ENCODE measurements around the gene NR6A1. TPM values are rescaled to one million over a fixed set of nuclear protein-coding genes. Genes with fewer than 3 reads are reported as not detected.
"Not testable (repeated sequence)": the region's sequence is repeated elsewhere in the genome, so short reads cannot be mapped to it uniquely, and the experiment has no call there.

The NR6A1 gene
- total RNA-seq, 2 donors from 2014 or later, result 0.71 to 4.6 TPM

DNA sequence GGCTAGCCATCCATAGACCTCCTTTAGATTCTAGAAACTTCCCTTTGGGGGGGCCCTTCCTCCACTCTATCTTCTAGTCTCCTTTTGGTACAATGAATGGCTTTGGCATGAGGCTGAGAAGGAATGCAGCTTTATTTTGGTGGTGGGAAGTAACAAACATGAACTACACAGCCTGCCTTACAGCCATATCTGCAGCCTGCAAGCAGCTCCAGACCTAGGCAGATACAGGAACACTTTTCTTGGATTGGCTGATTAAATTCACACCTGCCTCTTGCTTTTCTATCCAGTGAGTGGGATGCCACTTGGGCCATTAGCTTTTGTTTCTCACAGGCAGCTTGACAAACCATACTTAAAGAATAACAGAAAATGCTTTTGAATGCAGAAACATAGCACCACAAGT, 28.2 kb downstream of the NR6A1 start:
- no peaks in the 10 kb centered on the region for H3K4me1 ChIP-seq (ENCODE audit: control insufficient read depth in 1 of 2, low read depth in 2 of 2)
- ATAC-seq (ENCODE audit: insufficient number of reproducible peaks, low FRiP score, low read depth) (no peak), DNase-seq (ENCODE audit: low spot score) (no peak)
- TF ChIP-seq, protein P1, sequence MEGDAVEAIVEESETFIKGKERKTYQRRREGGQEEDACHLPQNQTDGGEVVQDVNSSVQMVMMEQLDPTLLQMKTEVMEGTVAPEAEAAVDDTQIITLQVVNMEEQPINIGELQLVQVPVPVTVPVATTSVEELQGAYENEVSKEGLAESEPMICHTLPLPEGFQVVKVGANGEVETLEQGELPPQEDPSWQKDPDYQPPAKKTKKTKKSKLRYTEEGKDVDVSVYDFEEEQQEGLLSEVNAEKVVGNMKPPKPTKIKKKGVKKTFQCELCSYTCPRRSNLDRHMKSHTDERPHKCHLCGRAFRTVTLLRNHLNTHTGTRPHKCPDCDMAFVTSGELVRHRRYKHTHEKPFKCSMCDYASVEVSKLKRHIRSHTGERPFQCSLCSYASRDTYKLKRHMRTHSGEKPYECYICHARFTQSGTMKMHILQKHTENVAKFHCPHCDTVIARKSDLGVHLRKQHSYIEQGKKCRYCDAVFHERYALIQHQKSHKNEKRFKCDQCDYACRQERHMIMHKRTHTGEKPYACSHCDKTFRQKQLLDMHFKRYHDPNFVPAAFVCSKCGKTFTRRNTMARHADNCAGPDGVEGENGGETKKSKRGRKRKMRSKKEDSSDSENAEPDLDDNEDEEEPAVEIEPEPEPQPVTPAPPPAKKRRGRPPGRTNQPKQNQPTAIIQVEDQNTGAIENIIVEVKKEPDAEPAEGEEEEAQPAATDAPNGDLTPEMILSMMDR (IDR thresholded peaks at IDR 0.05), result no peak
- H3K9me3 ChIP-seq, result no peaks in the 10 kb centered on the region
- no peaks in the 10 kb centered on the region for H3K36me3 ChIP-seq
- H3K4me3 ChIP-seq, result no peak overlapping the region
- no peak overlapping the region for H3K27ac ChIP-seq
- H3K27me3 ChIP-seq (replicated peaks; ENCODE audit: insufficient read depth), result no peaks in the 10 kb centered on the region

DNA sequence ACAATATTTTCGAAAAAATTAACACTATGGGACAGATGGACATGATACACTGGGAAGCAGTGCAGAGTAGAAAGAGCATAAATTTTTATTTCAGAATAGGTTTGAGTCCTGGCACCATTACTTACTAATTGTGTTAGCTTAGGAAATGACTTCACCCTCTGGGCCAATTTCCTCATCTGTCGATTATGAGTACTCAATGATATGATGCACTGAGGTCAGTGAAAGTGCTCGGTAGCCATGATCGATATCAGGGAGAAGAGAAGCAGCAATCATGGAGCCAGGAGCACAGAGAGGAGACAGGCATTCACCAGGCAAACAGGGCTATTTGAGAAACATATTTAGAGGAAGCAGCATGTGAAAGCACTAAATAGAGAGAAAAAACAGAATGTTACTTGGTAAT, 29.4 kb downstream of the NR6A1 start:
- TF ChIP-seq, protein P1 (IDR thresholded peaks at IDR 0.05), result no peak
- Histone ChIP-seq H3K36me3 (no peaks in the 10 kb centered on the region), H3K27me3 (replicated peaks; ENCODE audit: insufficient read depth) (no peaks in the 10 kb centered on the region), H3K4me3 (no peak overlapping the region), H3K9me3 (no peaks in the 10 kb centered on the region), H3K4me1 (ENCODE audit: control insufficient read depth in 1 of 2, low read depth in 2 of 2) (no peaks in the 10 kb centered on the region), H3K27ac (no peak overlapping the region)
- DNase-seq (ENCODE audit: low spot score) (no peak), ATAC-seq (ENCODE audit: insufficient number of reproducible peaks, low FRiP score, low read depth) (no peak)

DNA sequence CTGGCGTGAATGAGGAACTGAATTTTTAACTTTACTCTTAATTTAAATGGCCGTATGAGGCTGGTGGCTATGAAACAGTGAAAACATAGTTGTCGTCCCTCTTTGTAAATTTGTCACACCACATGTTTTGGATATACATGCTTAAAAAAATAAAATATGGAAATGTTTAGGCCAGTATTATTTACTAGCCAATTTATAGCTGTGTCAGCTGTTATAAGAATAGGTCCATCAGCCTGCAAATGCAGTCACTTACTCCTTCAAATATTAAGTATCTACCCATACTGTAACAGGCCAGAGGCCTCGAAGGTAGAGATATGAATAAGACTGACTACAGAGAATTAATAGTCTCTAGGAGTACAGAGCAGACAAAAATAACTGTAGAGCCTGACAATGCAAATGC, 30.0 kb downstream of the NR6A1 start:
- no peak overlapping the region for H3K4me3 ChIP-seq
- TF ChIP-seq, protein P1 (IDR thresholded peaks at IDR 0.05), result no peak
- no peak overlapping the region for H3K27ac ChIP-seq
- no peaks in the 10 kb centered on the region for H3K36me3 ChIP-seq
- no peaks in the 10 kb centered on the region for H3K27me3 ChIP-seq (replicated peaks; ENCODE audit: insufficient read depth)
- no peaks in the 10 kb centered on the region for H3K4me1 ChIP-seq (ENCODE audit: control insufficient read depth in 1 of 2, low read depth in 2 of 2)
- ATAC-seq (ENCODE audit: insufficient number of reproducible peaks, low FRiP score, low read depth) (no peak), DNase-seq (ENCODE audit: low spot score) (no peak)
- H3K9me3 ChIP-seq, result no peaks in the 10 kb centered on the region

DNA sequence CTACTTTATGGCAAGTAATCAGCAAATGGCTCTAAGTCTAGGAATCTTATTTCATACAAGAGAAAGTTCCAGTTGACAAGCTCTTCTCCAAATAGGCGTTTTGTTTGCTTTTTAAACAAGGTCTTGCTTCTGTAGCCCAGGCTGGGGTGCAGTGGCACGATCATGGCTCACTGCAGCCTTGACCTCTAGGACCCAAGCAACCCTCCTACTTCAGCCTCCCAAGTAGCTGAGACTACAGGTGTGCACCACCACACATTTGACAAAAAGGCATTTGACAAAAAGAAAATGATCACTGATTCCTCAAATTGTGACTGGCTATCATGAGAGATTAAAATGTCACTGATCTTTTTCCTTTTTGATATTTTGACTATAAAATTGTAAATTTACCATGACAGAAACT, 31.8 kb downstream of the NR6A1 start:
- H3K4me1 ChIP-seq (ENCODE audit: control insufficient read depth in 1 of 2, low read depth in 2 of 2), result no peaks in the 10 kb centered on the region
- ATAC-seq (ENCODE audit: insufficient number of reproducible peaks, low FRiP score, low read depth) (no peak), DNase-seq (ENCODE audit: low spot score) (no peak)
- no peaks in the 10 kb centered on the region for H3K9me3 ChIP-seq
- H3K27ac ChIP-seq, result no peak overlapping the region
- H3K4me3 ChIP-seq, result no peak overlapping the region
- no peaks in the 10 kb centered on the region for H3K36me3 ChIP-seq
- no peaks in the 10 kb centered on the region for H3K27me3 ChIP-seq (replicated peaks; ENCODE audit: insufficient read depth)
- TF ChIP-seq, protein P1 (IDR thresholded peaks at IDR 0.05), result no peak

DNA sequence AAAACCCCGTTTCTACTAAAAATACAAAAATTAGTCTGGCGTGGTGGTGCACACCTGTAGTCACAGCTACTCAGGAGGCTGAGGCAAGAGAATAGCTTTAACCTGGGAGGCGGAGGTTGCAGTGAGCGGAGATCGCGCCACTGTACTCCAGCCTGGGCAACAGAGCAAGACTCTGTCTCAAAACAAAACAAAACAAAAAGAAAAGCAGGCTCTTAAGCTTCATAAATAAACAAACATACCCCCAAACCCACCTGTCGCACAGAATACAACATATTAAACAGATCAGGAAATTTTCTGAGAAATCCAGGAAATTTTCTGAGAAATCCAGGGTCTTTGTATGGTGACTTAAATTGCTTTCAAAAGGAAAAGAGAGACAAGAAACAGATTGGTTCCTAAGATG, 33.0 kb downstream of the NR6A1 start:
- H3K4me3 ChIP-seq; H3K4me1 ChIP-seq (ENCODE audit: control insufficient read depth in 1 of 2, low read depth in 2 of 2); H3K36me3 ChIP-seq; H3K27me3 ChIP-seq (replicated peaks; ENCODE audit: insufficient read depth); H3K27ac ChIP-seq; ATAC-seq (ENCODE audit: insufficient number of reproducible peaks, low FRiP score, low read depth); DNase-seq (ENCODE audit: low spot score); H3K9me3 ChIP-seq: not testable (repeated sequence)

DNA sequence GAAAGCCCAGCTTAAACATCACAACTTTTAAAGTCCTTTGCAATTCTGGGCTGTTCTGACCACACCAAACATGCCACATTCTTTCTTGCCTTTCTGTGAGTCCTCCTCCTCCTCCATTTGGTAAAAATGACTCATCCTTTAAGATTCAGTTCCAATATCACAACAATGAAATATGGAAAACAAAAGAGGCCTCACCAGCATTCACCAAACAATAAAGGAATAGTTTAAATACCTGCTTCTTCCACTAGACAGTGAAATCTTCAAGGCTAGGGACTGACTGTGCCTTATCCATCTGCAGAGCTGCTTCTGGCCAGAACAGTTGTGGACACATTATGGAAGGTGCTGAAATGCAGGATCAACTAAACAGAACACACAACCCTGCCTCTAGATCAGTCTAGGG, 36.0 kb downstream of the NR6A1 start:
- Histone ChIP-seq H3K9me3 (no peaks in the 10 kb centered on the region), H3K36me3 (no peaks in the 10 kb centered on the region), H3K4me1 (ENCODE audit: control insufficient read depth in 1 of 2, low read depth in 2 of 2) (no peaks in the 10 kb centered on the region), H3K27me3 (replicated peaks; ENCODE audit: insufficient read depth) (no peaks in the 10 kb centered on the region), H3K27ac (no peak overlapping the region), H3K4me3 (no peak overlapping the region)
- DNase-seq (ENCODE audit: low spot score), result no peak
- no peak for ATAC-seq (ENCODE audit: insufficient number of reproducible peaks, low FRiP score, low read depth)
- TF ChIP-seq, protein P1 (IDR thresholded peaks at IDR 0.05), result no peak

DNA sequence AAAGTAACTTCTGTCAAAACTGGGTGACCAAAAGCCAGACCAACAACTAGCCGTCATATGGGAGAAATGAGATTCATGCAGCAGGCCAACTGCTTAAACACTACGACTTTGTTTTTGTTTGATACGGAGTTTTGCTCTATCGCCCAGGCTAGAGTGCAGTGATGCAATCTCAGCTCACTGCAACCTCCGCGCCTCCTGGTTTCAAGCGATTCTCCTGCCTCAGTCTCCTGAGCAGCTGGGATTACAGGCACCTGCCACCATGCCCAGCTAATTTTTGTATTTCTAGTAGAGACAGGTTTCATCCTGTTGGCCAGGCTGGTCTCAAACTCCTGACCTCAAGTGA, 36.4 kb downstream of the NR6A1 start:
- not testable (repeated sequence) for H3K36me3 ChIP-seq; ATAC-seq (ENCODE audit: insufficient number of reproducible peaks, low FRiP score, low read depth); H3K9me3 ChIP-seq; H3K4me3 ChIP-seq; H3K27me3 ChIP-seq (replicated peaks; ENCODE audit: insufficient read depth); DNase-seq (ENCODE audit: low spot score); H3K27ac ChIP-seq; H3K4me1 ChIP-seq (ENCODE audit: control insufficient read depth in 1 of 2, low read depth in 2 of 2)

All from thoracic aorta (tissue), 2 donors.